Astrocyte (in vitro differentiated cells and primary cell): Measurements from ENCODE around the gene ATG4D.

Experiments used
- EZH2 ChIP-seq: IDR thresholded peaks from 2 replicates; pipeline ENCODE4 v1.6.1; 2012; ENCODE audit warnings: mild to moderate bottlenecking, low read length, inconsistent platforms; ENCODE audit not compliant: insufficient read depth
- TF ChIP-seq, protein P1 (sequence below): IDR thresholded peaks from 2 replicates; pipeline ENCODE4 v1.5.1; 2011; ENCODE audit warnings: low read depth, mild to moderate bottlenecking, inconsistent platforms, low read length, moderate library complexity; ENCODE audit not compliant: insufficient read depth

GRCh38 chr19:10583036-10583776 is 39.5 kb downstream of the ATG4D start:
- TF ChIP-seq, protein P1, sequence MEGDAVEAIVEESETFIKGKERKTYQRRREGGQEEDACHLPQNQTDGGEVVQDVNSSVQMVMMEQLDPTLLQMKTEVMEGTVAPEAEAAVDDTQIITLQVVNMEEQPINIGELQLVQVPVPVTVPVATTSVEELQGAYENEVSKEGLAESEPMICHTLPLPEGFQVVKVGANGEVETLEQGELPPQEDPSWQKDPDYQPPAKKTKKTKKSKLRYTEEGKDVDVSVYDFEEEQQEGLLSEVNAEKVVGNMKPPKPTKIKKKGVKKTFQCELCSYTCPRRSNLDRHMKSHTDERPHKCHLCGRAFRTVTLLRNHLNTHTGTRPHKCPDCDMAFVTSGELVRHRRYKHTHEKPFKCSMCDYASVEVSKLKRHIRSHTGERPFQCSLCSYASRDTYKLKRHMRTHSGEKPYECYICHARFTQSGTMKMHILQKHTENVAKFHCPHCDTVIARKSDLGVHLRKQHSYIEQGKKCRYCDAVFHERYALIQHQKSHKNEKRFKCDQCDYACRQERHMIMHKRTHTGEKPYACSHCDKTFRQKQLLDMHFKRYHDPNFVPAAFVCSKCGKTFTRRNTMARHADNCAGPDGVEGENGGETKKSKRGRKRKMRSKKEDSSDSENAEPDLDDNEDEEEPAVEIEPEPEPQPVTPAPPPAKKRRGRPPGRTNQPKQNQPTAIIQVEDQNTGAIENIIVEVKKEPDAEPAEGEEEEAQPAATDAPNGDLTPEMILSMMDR = no peak
- no peak for TF ChIP-seq EZH2
